Fibroblast of mammary gland (primary cell): ENCODE measurements around the gene SLC9A8.
A peak's percentile ranks its signal among the peaks of the same experiment; 100 is the strongest.

Experiments used
- DNase-seq: peaks from one replicate; pipeline ENCODE4 v3.0.0-alpha.2; 2010; ENCODE audit warnings: low read depth
- H3K4me3 ChIP-seq: 2 replicates; pipeline ENCODE4 v1.5.1; 2011; ENCODE audit warnings: low read depth, mild to moderate bottlenecking, low read length, moderate library complexity; ENCODE audit not compliant: control insufficient read depth
- TF ChIP-seq, protein P1 (sequence below): conservative IDR thresholded peaks from 2 replicates; pipeline ENCODE4 v1.5.1; 2011; ENCODE audit warnings: low read depth, low read length, inconsistent platforms; ENCODE audit not compliant: control insufficient read depth, insufficient read depth

Gene SLC9A8

DNA sequence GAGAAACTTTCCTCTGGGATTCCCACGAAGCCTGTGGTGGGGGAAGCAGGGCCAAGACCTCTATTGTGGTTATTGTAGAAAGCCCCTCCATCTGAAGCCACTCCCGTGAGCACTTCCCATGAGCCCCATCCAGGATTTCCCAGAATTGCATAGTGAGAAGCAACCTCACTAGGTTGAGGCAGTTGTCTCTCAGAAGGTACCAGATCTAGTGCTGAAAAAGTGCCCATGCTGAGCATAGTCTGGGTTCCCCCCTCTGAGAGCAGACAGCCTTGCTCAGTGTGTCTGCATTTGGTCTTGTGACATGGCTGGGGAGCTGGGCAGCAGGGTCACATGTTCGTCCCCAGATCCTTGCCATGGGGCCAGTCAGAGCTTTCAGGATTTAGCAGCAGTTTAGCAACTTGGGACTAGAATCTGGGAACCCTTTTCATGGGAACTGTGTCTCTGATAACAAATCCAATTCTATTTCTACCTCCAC, 38.6 kb downstream of the SLC9A8 start:
- no peak overlapping the region for H3K4me3 ChIP-seq
- TF ChIP-seq, protein P1, sequence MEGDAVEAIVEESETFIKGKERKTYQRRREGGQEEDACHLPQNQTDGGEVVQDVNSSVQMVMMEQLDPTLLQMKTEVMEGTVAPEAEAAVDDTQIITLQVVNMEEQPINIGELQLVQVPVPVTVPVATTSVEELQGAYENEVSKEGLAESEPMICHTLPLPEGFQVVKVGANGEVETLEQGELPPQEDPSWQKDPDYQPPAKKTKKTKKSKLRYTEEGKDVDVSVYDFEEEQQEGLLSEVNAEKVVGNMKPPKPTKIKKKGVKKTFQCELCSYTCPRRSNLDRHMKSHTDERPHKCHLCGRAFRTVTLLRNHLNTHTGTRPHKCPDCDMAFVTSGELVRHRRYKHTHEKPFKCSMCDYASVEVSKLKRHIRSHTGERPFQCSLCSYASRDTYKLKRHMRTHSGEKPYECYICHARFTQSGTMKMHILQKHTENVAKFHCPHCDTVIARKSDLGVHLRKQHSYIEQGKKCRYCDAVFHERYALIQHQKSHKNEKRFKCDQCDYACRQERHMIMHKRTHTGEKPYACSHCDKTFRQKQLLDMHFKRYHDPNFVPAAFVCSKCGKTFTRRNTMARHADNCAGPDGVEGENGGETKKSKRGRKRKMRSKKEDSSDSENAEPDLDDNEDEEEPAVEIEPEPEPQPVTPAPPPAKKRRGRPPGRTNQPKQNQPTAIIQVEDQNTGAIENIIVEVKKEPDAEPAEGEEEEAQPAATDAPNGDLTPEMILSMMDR, result no peak
- DNase-seq, result no peak

DNA sequence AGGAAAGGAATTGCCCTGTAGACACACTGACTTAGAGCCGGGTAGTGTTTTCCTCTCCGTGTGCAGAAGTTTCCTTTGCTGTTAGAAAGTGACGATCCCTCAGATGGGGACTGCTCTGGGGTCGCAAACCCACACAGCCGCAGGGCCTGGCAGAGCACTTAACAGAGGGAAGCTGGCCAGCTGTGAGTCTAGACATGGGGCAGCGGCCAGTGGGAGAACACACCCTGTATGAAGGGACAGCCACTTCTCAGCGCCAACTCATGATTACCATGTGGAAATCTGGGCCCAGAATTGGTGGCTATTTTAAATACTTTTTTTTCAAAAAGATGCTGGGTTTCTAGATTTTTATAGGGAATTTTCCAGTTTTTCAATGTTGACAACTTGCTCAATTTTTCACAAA, 39.4 kb downstream of the SLC9A8 start:
- no peak overlapping the region for H3K4me3 ChIP-seq
- TF ChIP-seq, protein P1, result no peak
- DNase-seq, result no peak

DNA sequence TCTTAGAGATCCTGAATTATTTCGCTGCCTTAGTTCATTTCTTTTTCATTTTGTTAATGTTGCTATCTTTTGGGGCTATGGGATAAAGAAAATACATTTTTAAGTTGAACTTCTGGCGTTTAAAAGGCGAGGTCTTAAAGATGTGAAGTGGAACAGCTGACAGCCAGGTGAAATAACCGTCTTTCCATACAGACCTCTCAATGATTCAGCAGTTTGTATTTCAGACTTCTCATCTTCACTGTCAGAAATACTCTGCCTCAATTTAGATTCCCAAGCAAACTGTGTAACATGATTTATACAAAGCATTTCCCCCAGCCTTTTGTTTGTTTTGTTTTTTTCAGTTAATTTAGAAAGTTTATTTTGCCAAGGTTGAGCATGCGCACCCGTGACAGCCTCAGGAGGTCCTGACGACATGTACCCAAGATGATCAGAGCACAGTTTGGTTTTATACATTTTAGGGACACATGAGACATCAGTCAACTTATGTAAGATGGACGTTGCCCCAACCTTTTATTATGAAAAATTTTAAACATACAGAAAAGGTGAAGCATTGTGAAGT, 40.0 kb downstream of the SLC9A8 start:
- TF ChIP-seq, protein P1, result no peak
- no peak for DNase-seq
- H3K4me3 ChIP-seq, result no peak overlapping the region

DNA sequence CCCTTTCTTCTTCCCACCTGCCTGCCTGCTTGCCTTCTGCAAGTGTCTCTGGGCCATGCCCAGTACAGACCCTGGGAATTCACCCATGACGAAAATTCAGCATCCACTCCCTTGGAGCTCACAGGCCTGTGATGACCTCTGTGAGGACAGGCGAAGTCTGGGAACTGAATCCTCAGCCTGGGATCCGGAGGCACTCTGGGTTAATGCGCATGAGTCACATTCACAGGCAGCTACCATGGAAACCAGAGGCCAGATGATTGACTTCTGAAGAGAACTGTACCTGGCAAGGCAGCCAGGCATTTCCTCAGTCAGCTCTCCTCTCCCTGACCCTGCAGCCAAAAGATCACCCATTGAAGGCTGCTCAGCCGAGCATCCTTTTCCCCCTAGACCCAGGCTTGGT, 41.0 kb downstream of the SLC9A8 start:
- DNase-seq, result peak; percentile 90
- TF ChIP-seq, protein P1, result no peak
- H3K4me3 ChIP-seq, result no peak overlapping the region

DNA sequence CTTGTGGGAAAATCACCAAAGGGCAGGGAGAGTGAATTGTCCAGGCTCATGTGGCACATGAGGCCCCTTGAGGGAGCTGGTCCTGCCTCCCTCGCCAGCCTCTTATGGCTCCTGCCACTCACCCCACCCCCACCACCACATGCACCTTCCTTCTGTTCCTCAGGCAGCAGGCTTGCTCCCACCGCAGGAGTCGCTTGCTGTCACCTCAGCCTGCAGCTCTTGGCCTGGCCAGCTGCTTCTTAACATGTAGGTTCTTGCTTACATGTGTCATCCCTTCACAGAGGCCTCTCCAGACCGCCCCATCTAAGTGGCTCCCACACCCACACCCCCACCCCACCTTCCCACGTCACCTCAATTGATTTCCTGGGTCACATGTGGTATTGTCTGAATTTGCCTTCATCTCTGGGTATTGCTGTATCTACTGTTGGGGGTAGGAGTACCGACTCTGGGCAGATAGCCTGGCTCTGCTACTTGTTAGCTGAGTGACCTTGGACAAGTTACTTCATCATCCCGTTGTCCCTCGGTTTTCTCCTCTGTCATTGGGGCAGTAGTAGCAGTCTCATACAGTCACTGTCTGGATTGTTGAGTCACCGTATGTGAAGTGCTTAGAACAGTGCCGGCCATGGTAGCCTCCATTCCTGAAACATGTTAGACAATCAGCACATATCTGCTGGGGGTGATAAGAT, 41.7 kb downstream of the SLC9A8 start:
- no peak overlapping the region for H3K4me3 ChIP-seq
- TF ChIP-seq, protein P1, result no peak
- DNase-seq, result no peak

DNA sequence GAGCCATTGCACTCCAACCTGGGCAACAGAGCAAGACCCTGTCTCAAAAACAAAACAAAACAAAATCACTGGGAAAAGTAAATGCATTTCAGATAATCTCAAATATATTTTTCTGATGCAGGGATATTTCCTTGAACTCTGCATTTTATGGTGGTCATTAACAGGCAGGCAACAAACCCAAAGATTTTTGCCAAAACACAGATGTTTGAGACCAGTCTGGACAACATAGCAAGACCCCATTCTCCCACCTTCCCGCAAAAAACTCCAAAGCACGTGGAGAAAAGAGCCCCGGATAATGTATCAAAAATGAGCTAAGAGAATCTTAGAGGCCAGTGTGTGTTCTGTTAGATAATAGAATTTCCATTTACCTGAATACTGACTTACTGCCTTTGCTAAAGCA, 44.3 kb downstream of the SLC9A8 start:
- no peak for DNase-seq
- no peak overlapping the region for H3K4me3 ChIP-seq
- TF ChIP-seq, protein P1, result no peak
